Measurements from ENCODE around the gene CECR2.

CECR2 gene

DNA sequence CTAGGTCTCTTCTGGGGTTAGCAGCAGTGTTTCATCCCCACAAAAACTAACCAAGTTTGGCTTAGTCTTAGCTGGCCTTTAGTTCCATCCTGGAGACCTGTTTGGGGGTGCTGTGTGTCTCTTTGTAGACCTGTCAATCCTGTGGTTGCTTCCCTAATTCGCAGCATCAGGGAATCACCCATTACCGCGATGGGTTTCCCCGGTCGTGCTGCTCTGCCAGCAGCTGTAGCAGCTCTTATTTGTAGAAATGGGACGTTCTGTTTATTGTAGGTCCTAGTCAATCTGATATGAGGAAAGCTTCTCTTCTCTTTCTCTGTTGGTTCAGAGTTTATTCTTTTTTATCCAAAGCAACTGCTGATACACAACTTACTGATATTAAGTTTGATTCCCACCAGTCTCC, 91.6 kb downstream of the CECR2 start:
- no peak for DNase-seq (ENCODE audit: low read depth)

DNA sequence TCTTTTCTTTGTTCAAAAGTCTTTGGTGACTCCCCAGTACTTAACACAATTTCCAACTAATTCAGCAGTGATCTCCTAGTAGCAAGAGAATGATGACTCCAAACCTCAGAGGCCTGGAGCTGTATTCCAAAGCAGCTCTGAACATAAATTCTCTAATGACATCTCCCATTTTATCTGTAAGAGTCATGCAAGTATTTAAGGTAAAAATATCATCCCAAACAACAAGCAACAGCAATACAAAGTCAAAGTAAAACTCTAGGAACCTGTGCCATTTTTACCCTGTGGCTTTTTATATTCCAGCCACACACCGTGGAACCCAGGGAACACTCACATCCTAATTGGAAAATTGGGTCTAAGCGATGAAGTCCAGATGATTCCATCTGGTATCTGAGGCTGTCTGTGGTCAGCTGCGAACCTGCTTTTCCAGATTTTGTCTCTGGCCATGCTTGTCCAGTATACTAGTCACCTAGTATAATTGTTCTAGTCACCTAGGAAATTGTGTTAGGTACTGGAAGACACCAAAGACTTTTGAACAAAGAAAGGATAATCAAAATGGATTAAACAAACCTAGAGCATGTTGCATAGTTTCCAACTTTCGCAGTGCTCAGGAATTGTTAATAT, 101.7 kb downstream of the CECR2 start:
- DNase-seq (ENCODE audit: low read depth) = no peak

DNA sequence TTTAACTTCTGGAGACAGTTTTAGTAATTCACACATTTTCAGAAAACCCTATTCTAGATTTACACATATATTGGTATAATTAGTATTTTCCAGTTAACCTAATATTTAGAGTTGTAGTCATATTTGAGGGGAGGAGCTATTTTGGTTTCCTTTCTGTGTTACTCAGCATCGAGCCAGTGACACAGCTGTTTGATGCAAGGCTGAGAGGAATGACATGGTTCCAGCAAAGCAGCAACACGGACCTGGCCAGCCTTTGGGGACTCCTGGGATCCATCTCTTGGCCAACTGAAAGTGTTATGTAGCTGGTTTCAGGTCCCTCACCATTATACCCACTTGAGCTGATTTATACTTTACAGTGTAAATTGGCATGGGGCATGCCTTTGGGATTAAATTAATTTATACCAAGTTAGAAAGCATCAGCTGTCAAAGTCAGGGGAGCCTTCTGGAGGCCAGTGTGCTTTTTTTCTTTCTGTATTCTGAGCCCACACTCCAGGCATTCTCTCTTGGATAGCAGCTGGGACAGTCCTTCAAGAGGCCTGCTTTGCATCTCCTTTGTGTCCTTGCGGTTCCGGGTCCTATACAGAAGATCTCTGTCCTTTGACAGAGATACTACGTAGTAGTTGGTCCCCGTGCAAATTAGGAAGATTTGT, 102.8 kb downstream of the CECR2 start:
- DNase-seq (ENCODE audit: low read depth) = no peak

DNA sequence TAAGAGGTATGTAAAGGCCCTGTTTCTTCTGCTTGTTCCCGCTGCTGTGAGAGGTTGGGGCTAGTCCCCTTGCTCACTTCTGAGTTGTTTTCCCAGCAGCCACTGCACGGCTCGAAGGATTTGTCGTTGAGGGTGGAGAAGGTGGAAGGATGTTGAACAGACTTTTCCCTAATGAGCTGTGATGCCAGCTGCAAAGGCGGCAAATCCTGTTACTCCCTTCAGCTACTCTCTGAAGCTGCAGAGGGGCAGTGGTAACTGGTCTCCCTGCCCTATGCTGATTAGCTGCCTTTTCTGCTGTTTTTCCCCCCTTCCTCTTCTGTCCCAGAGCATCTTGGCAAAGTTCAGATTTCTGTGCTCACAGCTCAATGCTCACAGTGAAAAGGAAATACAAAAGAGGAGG, 103.7 kb downstream of the CECR2 start:
- no peak for DNase-seq (ENCODE audit: low read depth)

DNA sequence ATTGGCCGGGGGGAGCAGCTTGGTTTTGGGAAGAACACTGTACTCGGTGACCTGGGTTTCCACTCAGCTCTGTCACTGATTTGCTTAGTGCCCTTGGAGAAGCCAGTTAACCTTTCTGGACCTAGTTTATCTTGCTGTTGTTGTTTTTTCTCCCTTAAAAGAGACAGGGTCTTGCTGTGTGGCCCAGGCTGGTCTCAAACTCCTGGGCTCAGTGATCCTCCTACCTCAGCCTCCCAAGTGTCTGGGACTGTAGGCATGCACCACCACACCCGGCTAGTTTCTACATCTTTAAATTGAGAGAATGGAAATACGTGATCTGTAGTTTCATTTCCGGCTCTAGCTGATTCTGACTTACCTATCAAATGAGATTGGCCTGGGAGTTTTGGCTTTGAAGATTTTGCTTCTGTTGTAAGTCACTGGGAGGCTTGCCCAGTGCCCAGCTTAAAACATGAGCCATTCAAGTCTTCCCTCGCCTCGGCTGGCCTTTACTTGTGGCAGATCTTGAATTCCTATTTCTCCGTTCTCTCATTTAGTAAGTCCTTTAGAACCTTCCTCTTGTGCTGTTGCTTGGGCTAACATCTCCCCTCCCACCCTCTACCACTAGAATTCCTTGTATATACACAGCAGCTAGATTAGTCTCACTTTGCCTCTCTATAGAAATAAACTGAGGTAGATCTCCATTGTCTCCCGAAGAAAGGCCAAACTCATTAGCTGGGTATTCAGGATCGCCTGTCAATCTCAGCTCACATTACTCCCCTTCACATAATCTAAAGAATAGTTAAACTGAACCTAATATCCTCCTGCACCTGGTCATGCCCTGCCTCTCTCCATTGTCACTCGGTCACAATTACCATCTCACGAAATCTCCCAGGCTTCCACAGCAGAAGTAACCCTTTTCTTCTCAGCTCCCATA, 106.3 kb downstream of the CECR2 start:
- DNase-seq (ENCODE audit: low read depth) = no peak

DNA sequence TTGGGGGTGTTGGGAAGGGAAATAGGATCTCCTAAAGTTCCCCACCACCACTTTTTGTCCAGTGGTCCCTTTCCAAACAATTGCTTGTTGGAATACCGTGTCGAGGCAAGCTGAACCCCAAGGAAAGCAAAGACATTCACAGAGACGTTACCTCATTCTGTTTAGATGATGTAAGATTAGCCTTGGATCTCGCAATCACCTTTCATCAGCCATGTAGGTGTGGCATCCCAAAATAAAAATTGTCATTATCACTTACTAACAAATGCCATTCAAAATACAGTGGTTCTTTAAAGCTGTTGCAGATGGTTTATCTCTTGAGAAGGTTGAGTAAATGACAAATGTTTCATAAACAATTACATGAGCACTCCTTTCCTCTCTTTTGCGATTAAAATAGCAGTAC, 107.6 kb downstream of the CECR2 start:
- no peak for DNase-seq (ENCODE audit: low read depth)

DNA sequence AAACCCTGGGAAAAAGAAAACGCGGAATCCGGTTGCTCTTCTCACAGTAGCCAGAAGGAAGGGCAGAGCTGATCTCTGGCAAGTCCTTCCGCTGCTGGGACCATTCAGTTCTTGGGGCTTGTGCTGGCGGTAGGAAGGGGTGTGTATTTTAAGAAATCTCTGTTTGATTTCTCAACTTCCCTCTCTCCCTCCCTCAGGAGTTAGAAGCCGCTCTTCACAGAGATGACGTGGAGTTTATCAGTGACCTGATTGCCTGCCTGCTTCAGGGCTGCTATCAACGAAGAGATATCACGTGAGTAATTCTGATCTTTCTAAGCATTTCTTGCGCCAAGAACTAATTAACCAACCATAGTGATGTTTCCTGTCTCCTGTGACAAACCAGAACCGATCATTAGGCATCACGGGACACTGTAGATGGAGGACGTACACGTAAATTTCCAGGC, 108.2 kb downstream of the CECR2 start:
- no peak for DNase-seq (ENCODE audit: low read depth)

DNA sequence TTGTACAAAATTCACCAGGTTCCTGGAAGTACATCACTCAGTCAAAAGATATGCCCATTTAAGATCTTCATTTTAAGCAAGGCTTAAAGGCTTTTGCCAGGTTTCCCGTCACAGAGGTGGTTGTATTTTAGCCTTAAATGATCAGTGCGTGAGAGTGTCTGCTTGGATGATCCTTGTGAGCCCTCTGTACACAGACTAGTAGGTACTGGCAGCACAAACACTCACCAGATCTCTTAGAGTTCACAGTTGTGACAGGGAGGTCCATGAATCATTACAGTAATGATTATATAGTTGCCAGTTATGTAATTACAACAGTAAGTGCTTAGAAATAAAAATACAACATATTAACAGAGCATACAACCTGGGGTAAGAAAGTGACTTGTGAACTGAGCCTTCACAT, 109.9 kb downstream of the CECR2 start:
- no peak for DNase-seq (ENCODE audit: low read depth)

DNA sequence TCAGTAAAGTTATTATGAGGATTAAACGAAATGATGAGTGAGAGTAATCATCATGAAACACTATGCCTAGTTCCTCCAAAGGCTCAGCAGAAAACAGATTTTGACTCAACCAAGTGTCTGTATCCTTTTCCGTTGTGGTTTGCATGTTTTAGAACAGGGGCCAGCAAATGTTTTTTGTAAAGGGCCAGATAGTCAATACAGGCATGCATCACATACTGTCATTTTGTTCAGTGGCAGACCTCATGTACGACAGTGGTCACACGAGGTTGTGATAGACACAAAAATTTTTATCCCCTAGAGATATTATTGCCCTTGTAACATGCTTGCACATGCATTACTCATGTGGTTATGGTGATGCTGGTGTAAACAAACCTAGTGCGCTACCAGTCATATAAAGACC, 112.2 kb downstream of the CECR2 start:
- DNase-seq (ENCODE audit: low read depth) = no peak

DNA sequence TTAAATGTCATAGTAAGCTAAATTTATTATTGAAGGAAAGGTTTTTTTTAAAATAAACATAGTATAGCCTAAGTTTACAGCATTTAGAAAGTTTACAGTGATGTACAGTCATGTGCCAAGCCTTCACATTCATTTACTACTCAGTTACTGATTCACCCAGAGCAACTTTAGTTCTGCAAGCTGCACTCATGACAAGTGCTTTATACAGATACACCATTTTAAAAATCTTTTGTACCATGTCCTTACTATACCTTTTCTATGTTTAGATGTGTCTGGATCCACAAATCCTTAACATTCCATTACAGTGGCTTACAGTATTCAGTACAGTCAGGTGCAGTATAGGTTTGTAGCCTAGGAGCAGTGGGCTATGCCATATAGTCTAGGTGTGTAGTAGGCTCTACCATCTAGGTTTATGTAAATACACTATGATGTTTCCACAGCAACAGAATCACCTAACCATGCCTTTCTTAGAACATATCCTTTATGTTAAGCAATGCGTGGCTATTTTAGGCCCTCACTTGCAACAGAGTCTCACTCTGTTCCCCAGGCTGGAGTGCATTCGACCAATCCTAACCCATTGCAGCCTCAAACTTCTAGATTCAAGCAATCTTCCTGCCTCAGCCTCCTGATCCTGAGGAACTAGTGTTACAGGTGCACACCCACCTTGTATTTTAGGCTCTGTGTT, 114.6 kb downstream of the CECR2 start:
- no peak for DNase-seq (ENCODE audit: low read depth)

DNA sequence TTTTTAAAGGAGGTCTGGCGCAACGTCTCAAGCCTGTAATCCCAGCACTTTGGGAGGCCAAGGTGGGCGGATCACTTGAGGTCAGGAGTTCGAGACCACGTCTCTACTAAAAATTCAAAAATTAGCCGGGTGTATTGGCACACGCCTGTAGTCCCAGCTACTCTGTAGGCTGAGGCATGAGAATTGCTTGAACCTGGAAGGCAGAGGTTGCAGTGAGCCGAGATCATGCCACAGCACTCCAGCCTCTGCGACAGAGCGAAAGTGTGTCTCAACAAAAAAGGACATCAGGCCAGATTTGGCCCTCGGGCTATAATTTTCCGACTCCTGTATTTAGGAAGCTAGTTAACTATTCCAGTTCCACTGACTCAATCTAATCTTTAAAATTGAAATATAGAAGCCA, 115.3 kb downstream of the CECR2 start:
- no peak for DNase-seq (ENCODE audit: low read depth)

DNA sequence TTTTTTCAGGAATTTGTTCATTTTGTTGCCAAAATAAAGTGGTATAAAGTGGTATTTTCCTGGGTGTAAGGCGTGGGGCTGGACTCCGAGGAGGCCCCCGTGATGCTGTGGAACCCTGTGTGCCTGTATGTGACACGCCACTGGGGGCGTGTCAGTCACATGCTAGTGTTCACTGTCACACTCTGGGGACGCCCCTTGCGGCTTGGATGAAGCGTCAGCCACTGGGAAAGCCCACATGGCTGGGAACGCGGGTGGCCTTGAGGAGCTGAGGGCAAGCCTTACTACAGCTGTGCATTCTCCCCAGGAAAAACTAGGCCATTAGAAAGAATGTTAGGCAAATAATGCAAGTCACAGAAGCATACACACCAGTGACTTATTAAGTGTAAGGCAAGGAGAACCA, 117.1 kb downstream of the CECR2 start:
- no peak for DNase-seq (ENCODE audit: low read depth)

DNA sequence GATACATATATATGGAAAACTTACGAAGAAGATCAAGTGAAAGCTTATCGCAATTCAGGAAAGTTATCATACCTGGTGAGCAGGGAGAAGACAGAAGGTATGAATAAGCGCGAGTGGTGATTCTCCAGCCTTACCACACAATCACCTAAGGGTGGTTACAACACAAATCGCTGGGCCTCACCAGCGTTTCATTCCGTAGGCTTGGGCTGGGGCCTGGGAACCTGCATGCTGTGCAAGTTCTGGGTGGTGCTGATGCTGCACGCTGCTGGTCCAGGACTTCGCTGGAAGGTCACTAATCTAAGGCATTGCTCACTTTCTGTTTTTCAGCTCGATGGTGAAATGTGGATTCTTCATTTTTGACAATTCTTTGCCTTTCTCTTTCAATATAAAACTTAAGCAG, 117.5 kb downstream of the CECR2 start:
- DNase-seq (ENCODE audit: low read depth) = no peak

DNA sequence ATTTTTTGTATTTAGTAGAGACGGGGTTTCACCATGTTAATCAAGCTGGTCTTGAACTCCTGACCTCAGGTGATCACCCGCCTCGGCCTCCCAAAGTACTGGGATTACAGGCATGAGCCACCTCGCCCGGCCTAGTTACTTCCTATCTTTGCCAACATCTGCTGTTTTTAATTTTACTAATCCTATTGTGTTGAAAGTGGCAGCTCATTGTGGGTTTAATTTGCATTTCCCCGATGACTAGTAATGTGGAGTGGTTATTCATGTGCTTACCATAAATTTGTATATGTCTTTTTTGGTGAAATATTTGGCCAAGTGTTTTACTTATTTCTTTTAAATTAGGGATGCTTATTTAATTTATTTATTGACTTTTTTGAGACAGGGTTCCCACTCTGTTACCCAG, 119.8 kb downstream of the CECR2 start:
- DNase-seq (ENCODE audit: low read depth) = no peak

DNA sequence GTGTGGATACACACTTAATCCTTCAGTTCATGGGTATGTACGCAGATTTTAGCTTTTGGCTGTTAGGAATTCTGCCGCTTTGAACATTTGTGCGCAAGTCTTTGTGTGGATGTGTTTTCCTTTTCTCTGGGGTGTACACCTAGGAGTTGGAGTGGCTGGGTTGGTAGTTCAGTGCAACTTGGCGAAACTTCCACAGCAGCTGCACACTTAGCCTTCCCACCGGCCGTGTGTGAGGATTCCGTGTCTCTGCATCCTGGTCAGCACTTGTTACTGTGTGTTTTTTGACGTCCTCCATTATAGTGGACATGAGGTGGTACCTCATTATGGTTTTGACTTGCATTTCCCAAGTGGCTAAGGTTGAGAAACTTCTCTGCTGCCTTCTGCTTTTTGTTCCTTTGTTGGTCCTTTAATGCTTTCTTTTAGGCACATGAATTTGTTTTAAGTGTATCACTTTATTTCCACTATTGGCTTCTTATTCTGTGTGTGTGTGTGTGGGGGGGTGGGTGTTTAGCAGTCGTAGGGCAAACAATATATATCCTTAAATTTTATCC, 121.9 kb downstream of the CECR2 start:
- no peak for DNase-seq (ENCODE audit: low read depth)

DNA sequence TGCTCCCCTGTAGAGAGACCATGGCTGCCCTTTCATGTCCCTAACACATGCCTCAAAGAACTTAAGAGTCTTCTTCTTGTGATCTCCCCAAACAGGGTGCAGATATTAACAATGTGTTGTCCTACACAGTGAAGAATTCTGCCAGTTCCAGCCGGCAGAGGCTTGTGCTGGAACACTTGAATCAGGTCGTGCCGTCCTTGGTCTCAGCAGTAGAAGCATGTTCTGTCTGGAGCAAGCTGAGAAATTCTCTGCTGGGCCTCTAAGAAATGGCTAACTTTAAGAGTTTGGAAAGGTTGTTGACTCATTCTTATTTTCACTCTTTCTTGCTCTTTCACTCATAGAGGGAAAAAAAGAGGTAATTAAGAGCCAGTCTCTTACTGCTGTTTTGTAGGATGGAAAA, 123.0 kb downstream of the CECR2 start:
- DNase-seq (ENCODE audit: low read depth) = no peak

DNA sequence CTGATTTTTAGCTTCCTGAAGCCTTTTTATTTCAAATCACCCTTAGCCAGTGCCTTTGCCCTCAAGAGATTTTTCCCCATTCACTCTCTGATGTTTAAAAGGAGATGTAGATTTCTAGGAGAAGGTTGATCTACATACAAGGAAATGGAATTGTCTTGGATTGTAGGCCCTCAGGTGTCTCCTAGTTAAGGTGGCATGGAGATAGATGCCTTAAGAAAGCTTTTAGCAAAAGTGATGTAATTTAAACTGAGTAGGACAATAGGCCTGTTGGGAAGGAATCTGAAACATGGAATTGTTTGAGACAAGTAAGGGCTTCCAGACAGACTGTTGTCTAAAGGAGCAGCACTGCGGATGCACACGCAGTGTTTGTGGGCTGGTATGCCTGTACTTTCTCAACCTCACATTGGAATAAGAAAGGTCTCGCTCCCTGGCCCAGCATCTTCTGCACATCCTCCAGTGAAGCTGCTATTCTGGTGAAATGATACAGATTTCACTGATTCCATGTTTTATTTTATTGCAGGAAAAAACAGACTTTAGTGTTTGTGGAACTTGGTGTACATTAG, 124.2 kb downstream of the CECR2 start:
- no peak for DNase-seq (ENCODE audit: low read depth)

DNA sequence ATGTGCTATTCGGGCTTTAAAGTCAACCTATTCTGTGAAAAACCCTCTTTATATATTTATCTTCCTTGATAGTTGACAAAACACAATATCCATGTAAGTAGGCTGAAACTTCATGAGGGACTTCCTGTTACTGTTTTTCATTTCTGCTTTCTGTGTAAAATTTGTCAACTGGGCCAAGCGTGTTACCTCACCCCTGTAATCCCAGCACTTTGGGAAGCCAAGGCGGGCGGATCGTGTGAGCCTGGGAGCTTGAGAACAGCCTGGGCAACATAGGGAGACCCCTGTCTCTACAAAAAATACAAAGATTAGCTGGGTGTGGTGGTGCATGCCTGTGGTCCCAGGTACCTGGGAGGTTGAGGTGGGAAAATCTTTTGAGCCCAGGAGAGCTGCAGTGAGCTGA, 127.6 kb downstream of the CECR2 start:
- no peak for DNase-seq (ENCODE audit: low read depth)

DNA sequence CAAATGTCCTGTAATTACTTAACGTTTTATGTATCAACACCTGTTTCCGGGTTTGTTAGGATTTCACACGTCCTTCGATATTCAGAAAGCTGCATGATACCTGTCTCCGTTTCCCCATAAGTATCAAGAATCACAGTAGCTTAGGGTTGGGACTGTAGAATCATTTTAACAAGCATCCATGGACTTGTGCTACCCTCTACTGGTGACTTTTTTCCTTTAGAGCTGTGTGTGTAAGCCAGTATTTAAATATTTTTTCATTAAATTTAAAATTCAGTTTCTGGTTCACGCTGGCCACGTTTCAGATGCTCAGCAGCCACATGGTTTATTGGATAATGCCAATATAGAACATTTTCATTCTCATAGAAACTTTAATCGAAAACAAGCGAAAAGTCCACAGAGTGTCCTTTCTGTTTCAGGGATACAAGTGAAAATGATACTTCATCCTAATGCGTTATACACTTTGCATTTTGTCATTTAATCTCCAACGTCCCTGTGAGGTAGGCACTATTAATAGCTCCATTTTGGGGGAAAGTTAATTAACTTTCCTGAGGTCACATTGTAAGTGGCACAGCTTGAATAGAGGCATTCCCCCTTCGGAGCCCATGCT, 132.5 kb downstream of the CECR2 start:
- peak; percentile 61 for DNase-seq (ENCODE audit: low read depth)

DNA sequence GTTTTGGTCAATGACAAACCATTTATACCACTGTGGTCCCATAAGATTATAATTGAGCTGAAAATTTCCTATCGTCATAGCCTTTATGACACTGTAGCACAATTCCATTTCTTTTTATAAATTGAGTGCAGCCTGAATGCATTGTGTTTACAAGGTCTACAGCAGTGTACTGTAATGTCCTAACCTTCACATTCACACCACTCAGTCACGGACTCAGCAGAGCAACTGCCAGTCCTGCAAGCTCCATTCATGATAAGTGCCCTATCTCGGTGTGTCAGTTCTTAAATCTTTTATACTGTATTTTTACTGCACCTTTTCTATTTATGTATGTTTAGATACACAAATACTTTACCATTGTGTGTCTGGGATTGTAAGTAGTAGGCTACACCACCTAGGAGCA, 138.8 kb downstream of the CECR2 start:
- no peak for DNase-seq (ENCODE audit: low read depth)

DNA sequence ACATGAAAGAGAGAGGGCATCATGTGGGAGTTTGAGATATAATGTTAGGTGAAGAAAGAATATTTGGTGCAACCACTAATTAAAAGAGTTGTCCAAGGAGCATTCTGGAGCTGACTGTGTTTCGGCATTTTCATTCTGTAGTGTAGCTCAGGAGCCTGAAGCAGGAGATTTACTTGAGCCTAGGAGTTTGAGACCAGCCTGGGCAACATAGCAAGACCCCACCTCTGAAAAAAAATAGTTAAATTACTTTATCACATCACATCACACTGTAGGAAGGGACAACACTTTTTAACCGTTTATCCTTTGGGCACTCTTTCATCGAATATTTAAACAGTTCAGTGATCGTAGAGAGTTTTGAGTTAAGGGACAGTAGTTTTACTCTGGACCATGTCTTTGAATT, 143.7 kb downstream of the CECR2 start:
- no peak for DNase-seq (ENCODE audit: low read depth)

DNA sequence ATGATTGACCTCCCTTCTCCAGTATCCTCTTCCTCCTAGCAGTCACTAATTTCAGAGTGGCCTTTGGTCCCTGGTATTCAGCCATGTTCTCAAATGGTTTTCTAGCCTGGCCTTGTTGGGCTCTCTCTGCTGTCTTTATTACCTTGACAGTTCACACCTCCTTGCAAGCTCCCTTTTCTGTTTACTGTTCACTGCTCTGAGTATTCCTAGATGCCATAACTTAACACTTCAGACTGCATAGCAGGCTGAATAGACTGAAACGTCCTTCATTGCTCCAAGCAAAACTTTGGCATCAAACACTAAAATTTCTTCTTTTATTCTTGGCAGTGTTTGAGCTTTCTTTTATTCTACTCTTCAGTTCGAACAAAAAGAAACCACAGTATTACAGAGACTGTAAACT, 144.4 kb downstream of the CECR2 start:
- DNase-seq (ENCODE audit: low read depth) = no peak
